Activated CD4-positive, alpha-beta T cell treated with anti-CD3 and anti-CD28 coated beads, Interleukin-2, amount 10 ng/mL, durations not matched to agents 7 days and 5 days (primary cell): ENCODE data around the gene TOMM20L. TPM values are rescaled to one million over a fixed set of nuclear protein-coding genes. Genes with fewer than 3 reads are reported as not detected.

ENCODE experiments used
- CTCF ChIA-PET: fragments of 350-600 bp; sonication (Branson Sonifier 250); formaldehyde crosslinking; loops from one replicate; lab custom pipeline; 2021; ENCODE audit warnings: antibody characterized with exemption; lab: Charles Lee
- POLR2A ChIA-PET: fragments of 350-600 bp; sonication (Branson Sonifier 250); formaldehyde crosslinking; loops from one replicate; lab custom pipeline; 2021; ENCODE audit warnings: antibody characterized with exemption; lab: Charles Lee
- DNase-seq: peaks from one replicate; pipeline ENCODE4 v3.0.0-alpha.2; 2020
- H3K27ac Mint-ChIP-seq: one replicate; pipeline ENCODE4 v1.8.0; 2021; ENCODE audit warnings: mild to moderate bottlenecking, moderate library complexity, mixed read lengths
- H3K27me3 Mint-ChIP-seq: one replicate; pipeline ENCODE4 v1.8.0; 2021; ENCODE audit warnings: mixed read lengths
- H3K36me3 Mint-ChIP-seq: one replicate; pipeline ENCODE4 v1.8.0; 2021; ENCODE audit warnings: low read depth, mixed read lengths
- H3K4me1 Mint-ChIP-seq: one replicate; pipeline ENCODE4 v1.8.0; 2021; ENCODE audit warnings: mixed read lengths
- H3K4me3 Mint-ChIP-seq: one replicate; pipeline ENCODE4 v1.8.0; 2021; ENCODE audit warnings: mild to moderate bottlenecking, moderate library complexity, mixed read lengths
- H3K9me3 Mint-ChIP-seq: one replicate; pipeline ENCODE4 v1.8.0; 2021; ENCODE audit warnings: mixed read lengths
- total RNA-seq, 2 experiments: library from RNA; stranded (reverse); gene quantifications; one replicate each; pipeline ENCODE4 v1.2.3, GENCODE V29; 2021

The TOMM20L gene
- total RNA-seq, 2 experiments from 2014 or later: not detected

- H3K27me3 Mint-ChIP-seq: no peaks in the 10 kb centered on the region
- DNase-seq: no peak
- H3K4me1 Mint-ChIP-seq: peaks cover 36% of the 10 kb centered on the region
- H3K9me3 Mint-ChIP-seq: no peaks in the 10 kb centered on the region
- POLR2A ChIA-PET: no interaction called here
- H3K27ac Mint-ChIP-seq: no peak overlapping the region
- H3K36me3 Mint-ChIP-seq: peaks cover 29% of the 10 kb centered on the region
- H3K4me3 Mint-ChIP-seq: no peak overlapping the region
- CTCF ChIA-PET: no interaction called here
Measured at GRCh38 chr14:58430156-58430555, 34.4 kb downstream of the TOMM20L start.

GRCh38 chr14:58439476-58439875 is 43.7 kb downstream of the TOMM20L start:
- Mint-ChIP-seq H3K27ac (no peak overlapping the region), H3K4me3 (no peak overlapping the region), H3K36me3 (peaks cover 37% of the 10 kb centered on the region), H3K4me1 (peaks cover 2% of the 10 kb centered on the region), H3K27me3 (no peaks in the 10 kb centered on the region), H3K9me3 (no peaks in the 10 kb centered on the region)
- CTCF ChIA-PET: no interaction called here
- DNase-seq: no peak
- POLR2A ChIA-PET: no interaction called here

- H3K27me3 Mint-ChIP-seq: no peaks in the 10 kb centered on the region
- ChIA-PET POLR2A (no interaction called here), CTCF (interaction anchor here (0.6 kb wide), 1 partner anchor 103 kb away, joined by 3 read pairs; no protein-coding TSS in a partner anchor)
- H3K36me3 Mint-ChIP-seq: peaks cover 19% of the 10 kb centered on the region
- H3K4me3 Mint-ChIP-seq: no peak overlapping the region
- H3K9me3 Mint-ChIP-seq: no peaks in the 10 kb centered on the region
- DNase-seq: no peak
- H3K27ac Mint-ChIP-seq: no peak overlapping the region
- H3K4me1 Mint-ChIP-seq: no peaks in the 10 kb centered on the region
Measured at GRCh38 chr14:58444627-58445026, 48.9 kb downstream of the TOMM20L start.

GRCh38 chr14:58455593-58456265 is 60.0 kb downstream of the TOMM20L start:
- ChIA-PET CTCF (interaction anchor here (0.5 kb wide), 1 partner anchor 21 kb away, joined by 4 read pairs; no protein-coding TSS in a partner anchor), POLR2A (no interaction called here)
- Mint-ChIP-seq H3K27me3 (no peaks in the 10 kb centered on the region), H3K9me3 (no peaks in the 10 kb centered on the region), H3K4me3 (no peak overlapping the region), H3K36me3 (peaks cover 40% of the 10 kb centered on the region), H3K27ac (no peak overlapping the region), H3K4me1 (peaks cover 3% of the 10 kb centered on the region)
- no peak for DNase-seq

Other genes starting within 250 kb of the TOMM20L start
- under 1 TPM in 1 of 2 experiments, not detected in 1; 0.07 TPM for gene ARMH4, start 243.7 kb upstream of the TOMM20L start, total RNA-seq
- gene ACTR10, start 195.8 kb upstream of the TOMM20L start, total RNA-seq: 10 to 100 TPM; 39.2 to 46.3 TPM
- 100 to 1,000 TPM; 233 to 245 TPM for gene PSMA3, start 151.1 kb upstream of the TOMM20L start, total RNA-seq
- 10 to 100 TPM; 32.8 to 37.3 TPM for gene ARID4A, start 97.4 kb upstream of the TOMM20L start, total RNA-seq
- 10 to 100 TPM; 36.2 to 45.1 TPM for gene TIMM9, start 31.6 kb downstream of the TOMM20L start, total RNA-seq
- 10 to 100 TPM; 29.7 to 31.4 TPM for gene KIAA0586, start 31.8 kb downstream of the TOMM20L start, total RNA-seq
- gene DACT1, start 242.0 kb downstream of the TOMM20L start, total RNA-seq: 1 to 10 TPM; 1.2 TPM